Fibroblast of lung (primary cell): Measurements from ENCODE around the gene CCDC33.

Experiments used
- EZH2 ChIP-seq: IDR thresholded peaks from 2 replicates; pipeline ENCODE4 v1.5.1; 2012; ENCODE audit warnings: low read length, control low read depth, mild to moderate bottlenecking; ENCODE audit errors: missing control alignments
- TF ChIP-seq, protein P1 (sequence below), 2 donors: IDR thresholded peaks in 1 of 2; conservative IDR thresholded peaks in 1 of 2; 1 replicate in 1 of 2; 2 replicates in 1 of 2; pipeline ENCODE4 v1.5.1; 2011 to 2012; ENCODE audit warnings: low read length in 2 of 2, control low read depth in 1 of 2, inconsistent platforms in 1 of 2, low read depth in 1 of 2, mild to moderate bottlenecking in 1 of 2

DNA sequence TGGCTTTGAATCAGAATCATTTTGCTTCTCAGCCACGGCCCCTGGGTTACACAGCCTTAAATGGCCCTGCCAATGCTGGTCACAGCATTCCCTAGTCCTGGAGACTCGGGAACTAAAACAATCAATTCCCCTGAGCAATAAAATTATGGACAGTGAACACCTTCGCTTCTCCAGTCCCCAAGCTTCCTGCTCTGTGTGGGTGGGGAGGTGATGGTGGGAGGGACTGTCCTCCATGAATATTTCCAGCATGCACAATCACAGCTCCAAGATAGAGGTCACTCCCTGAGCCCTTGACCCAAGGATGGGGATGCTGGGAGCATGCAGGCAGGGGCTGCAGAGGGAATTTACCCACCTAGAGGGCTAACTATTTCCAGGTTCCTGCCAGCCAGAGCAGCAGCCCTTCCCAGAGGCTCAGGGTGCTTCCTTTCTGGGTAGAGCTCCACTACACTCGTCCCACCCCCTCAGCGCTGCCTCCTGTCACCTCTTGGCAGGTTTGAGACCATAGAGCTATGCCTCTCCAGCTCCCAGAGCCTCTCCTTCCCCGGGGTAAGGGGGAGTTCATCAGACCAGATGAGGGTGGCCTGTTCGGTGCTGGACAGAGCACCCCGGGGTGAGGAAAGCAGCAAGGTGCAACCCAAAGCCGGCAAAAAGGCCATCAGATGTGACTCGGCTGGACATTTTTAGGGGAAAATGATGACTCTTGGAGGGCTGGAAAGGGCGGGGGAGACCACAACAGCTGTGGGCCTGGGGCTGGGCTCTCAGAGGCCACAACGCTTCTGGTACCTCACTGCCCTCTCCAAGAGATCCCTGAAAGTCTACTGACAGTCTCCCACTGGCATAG, 14.5 kb upstream of the CCDC33 start:
- TF ChIP-seq, protein P1, sequence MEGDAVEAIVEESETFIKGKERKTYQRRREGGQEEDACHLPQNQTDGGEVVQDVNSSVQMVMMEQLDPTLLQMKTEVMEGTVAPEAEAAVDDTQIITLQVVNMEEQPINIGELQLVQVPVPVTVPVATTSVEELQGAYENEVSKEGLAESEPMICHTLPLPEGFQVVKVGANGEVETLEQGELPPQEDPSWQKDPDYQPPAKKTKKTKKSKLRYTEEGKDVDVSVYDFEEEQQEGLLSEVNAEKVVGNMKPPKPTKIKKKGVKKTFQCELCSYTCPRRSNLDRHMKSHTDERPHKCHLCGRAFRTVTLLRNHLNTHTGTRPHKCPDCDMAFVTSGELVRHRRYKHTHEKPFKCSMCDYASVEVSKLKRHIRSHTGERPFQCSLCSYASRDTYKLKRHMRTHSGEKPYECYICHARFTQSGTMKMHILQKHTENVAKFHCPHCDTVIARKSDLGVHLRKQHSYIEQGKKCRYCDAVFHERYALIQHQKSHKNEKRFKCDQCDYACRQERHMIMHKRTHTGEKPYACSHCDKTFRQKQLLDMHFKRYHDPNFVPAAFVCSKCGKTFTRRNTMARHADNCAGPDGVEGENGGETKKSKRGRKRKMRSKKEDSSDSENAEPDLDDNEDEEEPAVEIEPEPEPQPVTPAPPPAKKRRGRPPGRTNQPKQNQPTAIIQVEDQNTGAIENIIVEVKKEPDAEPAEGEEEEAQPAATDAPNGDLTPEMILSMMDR (conservative IDR thresholded peaks at IDR 0.05 in 1 of 2, IDR thresholded peaks at IDR 0.05 in 1 of 2; ENCODE audit: low read depth in 1 of 2, low read length in 2 of 2): no peak
- no peak for TF ChIP-seq EZH2
